IMR-90 (cell line): ENCODE data around the gene NDUFV2. TPM values are rescaled to one million over a fixed set of nuclear protein-coding genes. Genes with fewer than 3 reads are reported as not detected.

Source experiments
- ATAC-seq: fragments of 200-7000 bp; cut with Tn5 transposase; 2 replicates; pipeline ENCODE4 v1.9.1; 2020; ENCODE audit warnings: low read depth, mild to moderate bottlenecking, moderate library complexity
- BruUV-seq: library from RNA; stranded (reverse); fragments of 400-500 nt; replicated peaks from 2 replicates; lab custom pipeline; 2021; lab: Mats Ljungman, UMichigan
- CTCF ChIA-PET: fragments of 300-600 bp; formaldehyde crosslinking; extraction: SDS; loops from one replicate; lab custom pipeline; 2021; ENCODE audit warnings: antibody characterized with exemption; lab: Yijun Ruan, JAX
- POLR2A ChIA-PET: fragments of 300-600 bp; sonication (Branson Sonifier 250); formaldehyde crosslinking; loops from one replicate; lab custom pipeline; 2022; ENCODE audit warnings: antibody characterized with exemption; ENCODE audit not compliant: unreplicated experiment; lab: Charles Lee
- DNase-seq: peaks from one replicate; pipeline ENCODE4 v3.0.0; 2013
- H2AFZ ChIP-seq: replicated peaks from 2 replicates; pipeline ENCODE3; 2013; ENCODE audit warnings: low read length, mild to moderate bottlenecking; ENCODE audit not compliant: poor library complexity
- H2AK5ac ChIP-seq: 2 replicates; pipeline ENCODE4 v1.6.1; 2013; ENCODE audit warnings: low read depth, low read length, inconsistent platforms
- H2AK9ac ChIP-seq: replicated peaks from 2 replicates; pipeline ENCODE3; 2013; ENCODE audit warnings: mild to moderate bottlenecking, low read depth, low read length, moderate library complexity; ENCODE audit not compliant: poor library complexity
- H2BK120ac ChIP-seq: 2 replicates; pipeline ENCODE4 v1.6.1; 2013; ENCODE audit warnings: low read depth, low read length, inconsistent platforms
- H2BK15ac ChIP-seq: 3 replicates; pipeline ENCODE4 v1.6.1; 2013; ENCODE audit warnings: low read depth, low read length, inconsistent platforms
- H2BK20ac ChIP-seq: 2 replicates; pipeline ENCODE4 v1.6.1; 2013; ENCODE audit warnings: low read depth, mild to moderate bottlenecking, inconsistent platforms, low read length, moderate library complexity
- H2BK5ac ChIP-seq: 2 replicates; pipeline ENCODE4 v1.6.1; 2013; ENCODE audit warnings: mild to moderate bottlenecking, low read depth, low read length, inconsistent platforms; ENCODE audit not compliant: poor library complexity, severe bottlenecking
- H3K14ac ChIP-seq: replicated peaks from 2 replicates; pipeline ENCODE4 v1.6.1; 2013; ENCODE audit warnings: low read depth, low read length, inconsistent platforms
- H3K18ac ChIP-seq: 2 replicates; pipeline ENCODE4 v1.6.1; 2013; ENCODE audit warnings: low read depth, low read length, control low read depth
- H3K23ac ChIP-seq: 2 replicates; pipeline ENCODE4 v1.6.1; 2013; ENCODE audit warnings: low read depth, low read length, inconsistent platforms
- H3K27ac ChIP-seq: 2 replicates; pipeline ENCODE4 v1.5.1; 2013; ENCODE audit warnings: mild to moderate bottlenecking, control low read depth, low read length; ENCODE audit not compliant: insufficient read depth
- H3K27me3 ChIP-seq: 2 replicates; pipeline ENCODE4 v1.6.1; 2013; ENCODE audit warnings: low read length; ENCODE audit not compliant: control insufficient read depth, insufficient read depth
- H3K36me3 ChIP-seq: 2 replicates; pipeline ENCODE4 v1.6.1; 2013; ENCODE audit warnings: low read length, mixed read lengths; ENCODE audit not compliant: control insufficient read depth, insufficient read depth
- H3K4ac ChIP-seq: 2 replicates; pipeline ENCODE4 v1.6.1; 2013; ENCODE audit warnings: low read depth, low read length, inconsistent platforms
- H3K4me1 ChIP-seq: 2 replicates; pipeline ENCODE4 v1.6.1; 2013; ENCODE audit warnings: low read length, mixed read lengths; ENCODE audit not compliant: control insufficient read depth, insufficient read depth
- H3K4me2 ChIP-seq: 2 replicates; pipeline ENCODE4 v1.6.1; 2013; ENCODE audit warnings: low read depth, mild to moderate bottlenecking, control low read depth, low read length, moderate library complexity
- H3K4me3 ChIP-seq: 2 replicates; pipeline ENCODE4 v1.5.1; 2013; ENCODE audit warnings: low read depth, mild to moderate bottlenecking, control low read depth, low read length, moderate library complexity; ENCODE audit not compliant: insufficient read depth
- H3K56ac ChIP-seq: 2 replicates; pipeline ENCODE4 v1.6.1; 2013; ENCODE audit warnings: low read length, inconsistent platforms; ENCODE audit not compliant: insufficient read depth; ENCODE audit errors: extremely low read depth
- H3K79me1 ChIP-seq, 2 experiments: 2 replicates each; pipeline ENCODE4 v1.6.1; 2013; ENCODE audit warnings: low read length in 2 of 2, inconsistent platforms in 1 of 2, low read depth in 1 of 2
- H3K9ac ChIP-seq: 2 replicates; pipeline ENCODE4 v1.6.1; 2013; ENCODE audit warnings: low read depth, low read length, control low read depth
- H3K9me1 ChIP-seq: 2 replicates; pipeline ENCODE4 v1.6.1; 2013; ENCODE audit warnings: low read length, inconsistent platforms; ENCODE audit not compliant: insufficient read depth
- H3K9me3 ChIP-seq: 2 replicates; pipeline ENCODE4 v1.6.1; 2013; ENCODE audit warnings: low read length; ENCODE audit not compliant: control insufficient read depth, insufficient read depth
- H4K20me1 ChIP-seq: 2 replicates; pipeline ENCODE4 v1.6.1; 2013; ENCODE audit warnings: low read length, inconsistent platforms; ENCODE audit not compliant: insufficient read depth
- H4K5ac ChIP-seq: 2 replicates; pipeline ENCODE4 v1.6.1; 2013; ENCODE audit warnings: mild to moderate bottlenecking, low read depth, low read length, control low read depth
- H4K8ac ChIP-seq, 2 experiments: 2 replicates each; pipeline ENCODE4 v1.6.1; 2013; ENCODE audit warnings: low read depth in 2 of 2, low read length in 2 of 2, control low read depth in 1 of 2, inconsistent platforms in 1 of 2
- H4K91ac ChIP-seq: 2 replicates; pipeline ENCODE4 v1.6.1; 2013; ENCODE audit warnings: low read depth, low read length, inconsistent platforms; ENCODE audit not compliant: insufficient read depth
- BHLHE40 ChIP-seq: fragments of 150-350 bp; IDR thresholded peaks from 2 replicates; pipeline ENCODE4 v1.6.1; 2016; ENCODE audit warnings: mild to moderate bottlenecking, low read depth, low read length
- CEBPB ChIP-seq: IDR thresholded peaks from 2 replicates; pipeline ENCODE4 v1.6.1; 2012; ENCODE audit warnings: low read depth, low read length, improper control_type of control experiment
- CHD1 ChIP-seq: IDR thresholded peaks from 2 replicates; pipeline ENCODE4 v1.6.1; 2012; ENCODE audit warnings: low read depth, low read length, improper control_type of control experiment
- CTCF ChIP-seq: conservative IDR thresholded peaks from 2 replicates; pipeline ENCODE4 v1.5.1; 2012; ENCODE audit warnings: mild to moderate bottlenecking, low read depth, low read length, improper control_type of control experiment
- FOS ChIP-seq: fragments of 150-350 bp; IDR thresholded peaks from 2 replicates; pipeline ENCODE4 v1.6.1; 2016; ENCODE audit warnings: low read depth, low read length
- MAFK ChIP-seq: IDR thresholded peaks from 2 replicates; pipeline ENCODE4 v1.6.1; 2012; ENCODE audit warnings: low read depth, low read length, improper control_type of control experiment
- MAZ ChIP-seq: IDR thresholded peaks from 2 replicates; pipeline ENCODE4 v1.6.1; 2012; ENCODE audit warnings: low read depth, mild to moderate bottlenecking, low read length, improper control_type of control experiment, moderate library complexity, borderline replicate concordance
- MXI1 ChIP-seq: IDR thresholded peaks from 2 replicates; pipeline ENCODE4 v1.6.1; 2012; ENCODE audit warnings: low read depth, mild to moderate bottlenecking, low read length, moderate library complexity, borderline replicate concordance
- NFE2L2 ChIP-seq: fragments of 150-350 bp; IDR thresholded peaks from 2 replicates; pipeline ENCODE4 v1.6.1; 2016; ENCODE audit warnings: low read depth, mild to moderate bottlenecking, low read length
- POLR2A ChIP-seq: IDR thresholded peaks from 2 replicates; pipeline ENCODE4 v1.6.1; 2012; ENCODE audit warnings: mild to moderate bottlenecking, low read depth, low read length
- RAD21 ChIP-seq: IDR thresholded peaks from 2 replicates; pipeline ENCODE4 v1.6.1; 2012; ENCODE audit warnings: low read length, improper control_type of control experiment
- RCOR1 ChIP-seq: IDR thresholded peaks from 2 replicates; pipeline ENCODE4 v1.6.1; 2012; ENCODE audit warnings: mild to moderate bottlenecking, low read length, improper control_type of control experiment; ENCODE audit not compliant: insufficient replicate concordance
- RFX5 ChIP-seq: IDR thresholded peaks from 2 replicates; pipeline ENCODE4 v1.8.0; 2012; ENCODE audit warnings: low read depth, mild to moderate bottlenecking, low read length, moderate library complexity
- SMC3 ChIP-seq: fragments of 150-350 bp; IDR thresholded peaks from 2 replicates; pipeline ENCODE4 v1.6.1; 2016; ENCODE audit warnings: low read depth, mild to moderate bottlenecking, antibody characterized with exemption, low read length, moderate library complexity
- WGBS, 2 experiments: methylation state at CpG; one replicate each; pipeline versions ENCODE4 v1.1.5 to v1.1.7; 2013; ENCODE audit warnings: missing lambda C conversion rate in 2 of 2; ENCODE audit not compliant: insufficient read length in 1 of 2; ENCODE audit errors: extremely low coverage in 2 of 2; 5-methylcytosine and 5-hydroxymethylcytosine counted together
- dilution Hi-C: fragments of 300-500 bp; cut with HindIII; formaldehyde crosslinking; loops from one replicate; pipeline ENCODE4 v1.14.3; 2018; ENCODE audit warnings: low sequenced_read_pairs; ENCODE audit not compliant: unreplicated experiment
- in situ Hi-C: fragments of 300-500 bp; cut with MboI; formaldehyde crosslinking; loops from 3 replicates; pipeline ENCODE4 v1.14.3; 2019; ENCODE audit warnings: low sequenced_read_pairs, inconsistent platforms, mixed read lengths
- intact Hi-C: fragments of 100-400 bp; cut with micrococcal nuclease; formaldehyde crosslinking; loops from 2 replicates; pipeline ENCODE4 v1.10.0; 2022
- polyA plus RNA-seq, 3 experiments: library from polyadenylated mRNA; depleted of rRNA; stranded (reverse); fragments of >200 nt; gene quantifications; 2 replicates each; pipeline ENCODE4 v1.2.3, GENCODE V29; 2012; ENCODE audit warnings: low replicate concordance in 1 of 3
- total RNA-seq: library from RNA; depleted of rRNA; stranded (reverse); fragments of >200 nt; gene quantifications from 2 replicates; pipeline ENCODE4 v1.2.3, GENCODE V29; 2012
- TF ChIP-seq, protein P1 (sequence below): fragments of 150-350 bp; IDR thresholded peaks from 2 replicates; pipeline ENCODE4 v1.6.1; 2016; ENCODE audit warnings: low read depth, mild to moderate bottlenecking, low read length, moderate library complexity, borderline replicate concordance
- TF ChIP-seq, protein P2 (sequence below): fragments of 150-350 bp; IDR thresholded peaks from 2 replicates; pipeline ENCODE4 v1.6.1; 2017; ENCODE audit warnings: mild to moderate bottlenecking, antibody characterized with exemption, low read length, low read depth

Gene NDUFV2
- total and polyA plus RNA-seq, 2 of the 4 experiments (the other 2 are of a cell fraction) = 106 to 126 TPM

GRCh38 chr18:9133225-9133624, 30.7 kb downstream of the NDUFV2 start:
- H3K4me3 ChIP-seq = no peak overlapping the region
- no peak overlapping the region for H4K91ac ChIP-seq
- no peak for ATAC-seq
- no TSS peak for BruUV-seq
- H4K5ac ChIP-seq = no peak overlapping the region
- no peak overlapping the region for H3K9ac ChIP-seq
- no peak overlapping the region for H3K27ac ChIP-seq
- no peak overlapping the region for H2AK9ac ChIP-seq
- H3K14ac ChIP-seq = no peak overlapping the region
- intact Hi-C loops = no loop called here
- H3K79me1 ChIP-seq = peaks cover 17 to 35% of the 10 kb centered on the region in 2 experiments
- no peak overlapping the region for H2BK20ac ChIP-seq
- H2BK120ac ChIP-seq = no peak overlapping the region
- H3K9me3 ChIP-seq = no peaks in the 10 kb centered on the region
- H3K4ac ChIP-seq = no peak overlapping the region
- peaks cover 22% of the 10 kb centered on the region for H3K36me3 ChIP-seq
- no peak overlapping the region for H3K56ac ChIP-seq
- no peak overlapping the region for H2AK5ac ChIP-seq
- H2AFZ ChIP-seq = no peak overlapping the region
- DNase-seq = no peak
- no peaks in the 10 kb centered on the region for H3K27me3 ChIP-seq
- in situ Hi-C loops = loop anchor here (10.0 kb wide), 1 partner anchor 458 kb away; no protein-coding TSS in a partner anchor
- dilution Hi-C loops = no loop called here
- WGBS, 2 experiments = no CpG with 5 or more reads among the region's 2 CpGs
- POLR2A ChIA-PET = no interaction called here
- no peak overlapping the region for H3K4me2 ChIP-seq
- H3K18ac ChIP-seq = no peak overlapping the region
- H4K20me1 ChIP-seq = peaks cover 12% of the 10 kb centered on the region
- H2BK15ac ChIP-seq = no peak overlapping the region
- CTCF ChIA-PET = no interaction called here
- H3K4me1 ChIP-seq = peaks cover 3% of the 10 kb centered on the region
- TF ChIP-seq RAD21 (no peak), FOS (no peak), CEBPB (no peak), BHLHE40 (no peak), POLR2A (no peak), MXI1 (no peak), CTCF (no peak), MAFK (no peak), CHD1 (no peak), RCOR1 (no peak), NFE2L2 (no peak), SMC3 (no peak), RFX5 (no peak), MAZ (no peak)
- TF ChIP-seq, protein P1, sequence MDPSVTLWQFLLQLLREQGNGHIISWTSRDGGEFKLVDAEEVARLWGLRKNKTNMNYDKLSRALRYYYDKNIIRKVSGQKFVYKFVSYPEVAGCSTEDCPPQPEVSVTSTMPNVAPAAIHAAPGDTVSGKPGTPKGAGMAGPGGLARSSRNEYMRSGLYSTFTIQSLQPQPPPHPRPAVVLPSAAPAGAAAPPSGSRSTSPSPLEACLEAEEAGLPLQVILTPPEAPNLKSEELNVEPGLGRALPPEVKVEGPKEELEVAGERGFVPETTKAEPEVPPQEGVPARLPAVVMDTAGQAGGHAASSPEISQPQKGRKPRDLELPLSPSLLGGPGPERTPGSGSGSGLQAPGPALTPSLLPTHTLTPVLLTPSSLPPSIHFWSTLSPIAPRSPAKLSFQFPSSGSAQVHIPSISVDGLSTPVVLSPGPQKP = no peak
- TF ChIP-seq, protein P2, sequence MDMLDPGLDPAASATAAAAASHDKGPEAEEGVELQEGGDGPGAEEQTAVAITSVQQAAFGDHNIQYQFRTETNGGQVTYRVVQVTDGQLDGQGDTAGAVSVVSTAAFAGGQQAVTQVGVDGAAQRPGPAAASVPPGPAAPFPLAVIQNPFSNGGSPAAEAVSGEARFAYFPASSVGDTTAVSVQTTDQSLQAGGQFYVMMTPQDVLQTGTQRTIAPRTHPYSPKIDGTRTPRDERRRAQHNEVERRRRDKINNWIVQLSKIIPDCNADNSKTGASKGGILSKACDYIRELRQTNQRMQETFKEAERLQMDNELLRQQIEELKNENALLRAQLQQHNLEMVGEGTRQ = no peak
- no peak overlapping the region for H4K8ac ChIP-seq
- no peaks in the 10 kb centered on the region; the same call in 1 of the 2 replicates for H3K9me1 ChIP-seq
- no peak overlapping the region for H3K23ac ChIP-seq
- H2BK5ac ChIP-seq = no peak overlapping the region
